SW 1271 (cell line): ENCODE measurements around the gene NCAM1.
"Not testable (repeated sequence)": the region's sequence is repeated elsewhere in the genome, so short reads cannot be mapped to it uniquely, and the experiment has no call there.

Experiments
- DNase-seq, 2 experiments: peaks; one replicate each; lab custom pipeline; 2025; lab: John Stamatoyannopoulos, UW

NCAM1 gene

DNA sequence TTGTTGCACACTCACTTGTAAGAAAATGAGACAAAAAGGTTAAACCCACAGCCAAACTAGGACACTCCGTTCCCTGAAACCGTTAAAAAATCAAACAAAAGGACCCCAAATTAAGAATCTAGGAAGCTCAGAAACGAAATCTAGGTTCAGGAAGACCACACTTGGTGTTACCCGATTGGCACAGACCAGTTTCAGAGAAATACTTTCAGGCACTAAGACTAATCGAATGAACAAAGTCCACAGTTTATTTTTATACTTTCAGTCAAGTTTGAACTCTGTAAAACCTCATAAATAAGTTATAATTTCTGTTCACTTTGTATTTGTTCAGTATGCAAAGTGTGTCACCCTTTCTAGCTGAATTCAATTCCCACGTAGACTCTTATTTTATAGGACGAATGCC, 314.4 kb downstream of the NCAM1 start:
- no peak for DNase-seq

DNA sequence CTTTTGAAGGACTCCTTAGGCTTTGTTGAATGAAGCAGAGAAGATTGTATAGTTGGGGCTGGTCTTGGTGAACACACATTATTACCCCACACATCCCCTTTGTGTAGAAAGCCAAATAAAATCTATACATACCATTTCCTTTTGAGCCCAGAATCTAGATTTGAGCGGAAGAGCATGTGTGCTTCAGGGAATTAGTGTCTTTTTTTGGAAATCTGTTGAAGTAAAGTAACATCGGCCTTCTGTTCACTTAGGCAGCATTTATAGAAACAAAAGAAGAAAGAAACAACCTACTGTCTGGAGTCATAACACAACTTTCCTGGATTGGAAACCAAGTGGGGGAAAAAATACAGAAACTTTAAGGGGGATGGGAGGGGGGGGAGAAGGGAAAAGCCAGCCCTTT, 315.2 kb downstream of the NCAM1 start:
- no peak for DNase-seq

DNA sequence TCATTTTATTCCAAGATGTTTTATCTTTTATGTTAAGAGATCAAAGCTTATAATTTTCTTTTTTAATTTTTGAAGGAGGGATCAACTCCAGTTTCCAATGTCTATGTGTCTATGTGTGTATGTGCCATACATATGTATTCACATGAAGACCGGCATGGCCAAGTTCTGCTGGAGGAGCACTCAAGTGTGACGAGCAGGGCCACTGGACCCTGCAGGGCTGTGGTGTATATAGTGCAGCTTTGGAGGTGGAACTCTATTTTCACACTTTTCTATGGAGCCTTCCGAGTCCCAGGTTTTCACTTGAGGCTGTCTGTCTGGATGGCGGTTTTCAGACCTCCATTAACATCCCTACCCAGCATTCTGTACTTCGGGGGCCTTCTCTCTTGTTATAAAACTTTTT, 316.7 kb downstream of the NCAM1 start:
- no peak for DNase-seq

DNA sequence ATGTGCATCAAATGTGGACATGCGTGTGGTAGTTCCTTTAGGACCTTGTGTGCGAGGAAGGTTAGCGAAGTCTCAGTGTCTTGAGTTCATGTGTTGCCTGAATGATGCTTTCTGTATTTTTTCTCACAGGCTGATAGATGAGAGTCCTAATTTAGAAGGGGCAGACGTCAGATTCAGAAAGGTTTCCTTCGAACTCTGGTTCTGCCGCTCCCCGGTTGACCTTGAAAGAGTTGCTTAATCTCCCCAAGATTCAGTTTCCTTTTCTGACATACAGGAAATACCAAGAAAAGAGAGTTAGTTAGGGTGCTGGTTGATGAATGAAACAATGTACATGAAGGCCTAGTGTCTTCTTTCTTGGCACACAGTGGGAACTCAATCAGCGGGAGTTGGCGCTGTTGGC, 317.3 kb downstream of the NCAM1 start:
- DNase-seq, result no peak

DNA sequence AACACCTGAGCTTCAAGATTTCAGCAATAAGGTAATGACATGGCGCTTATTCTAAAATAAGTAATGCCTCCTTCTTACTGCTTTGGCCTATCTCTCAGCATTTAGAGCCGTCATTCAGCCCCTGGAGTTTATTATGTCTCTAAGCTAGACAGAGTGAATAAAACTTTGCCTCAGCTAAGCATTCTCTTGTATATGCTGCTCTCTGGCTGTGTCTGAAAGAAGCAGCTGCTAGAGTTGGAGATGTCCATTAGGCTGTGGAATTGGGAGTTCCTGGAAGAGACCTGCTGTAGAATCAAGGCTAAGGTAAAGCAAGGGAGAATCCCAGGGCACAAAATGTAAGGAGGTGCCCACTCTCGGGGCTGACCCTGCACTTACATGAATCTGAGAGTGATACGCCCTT, 317.7 kb downstream of the NCAM1 start:
- DNase-seq, result no peak

DNA sequence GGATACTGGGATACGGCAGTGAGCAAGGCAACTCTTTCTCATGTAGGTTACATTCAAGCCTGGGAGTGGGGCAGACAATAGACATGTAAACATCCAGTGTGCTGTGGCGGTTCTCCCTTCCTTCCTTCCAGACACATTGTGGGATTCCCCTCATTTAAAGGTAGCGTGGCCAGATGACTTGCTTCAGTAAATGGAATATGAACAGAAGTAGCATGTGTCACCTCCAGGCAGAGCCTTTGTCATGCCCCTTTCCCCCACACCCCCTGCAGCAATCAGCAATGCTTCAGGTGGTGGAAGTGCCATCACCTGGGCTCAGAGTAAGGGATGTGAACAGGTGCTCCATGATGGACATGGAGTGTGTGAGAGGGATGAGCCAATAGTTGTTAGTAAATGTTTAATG, 318.4 kb downstream of the NCAM1 start:
- no peak for DNase-seq

DNA sequence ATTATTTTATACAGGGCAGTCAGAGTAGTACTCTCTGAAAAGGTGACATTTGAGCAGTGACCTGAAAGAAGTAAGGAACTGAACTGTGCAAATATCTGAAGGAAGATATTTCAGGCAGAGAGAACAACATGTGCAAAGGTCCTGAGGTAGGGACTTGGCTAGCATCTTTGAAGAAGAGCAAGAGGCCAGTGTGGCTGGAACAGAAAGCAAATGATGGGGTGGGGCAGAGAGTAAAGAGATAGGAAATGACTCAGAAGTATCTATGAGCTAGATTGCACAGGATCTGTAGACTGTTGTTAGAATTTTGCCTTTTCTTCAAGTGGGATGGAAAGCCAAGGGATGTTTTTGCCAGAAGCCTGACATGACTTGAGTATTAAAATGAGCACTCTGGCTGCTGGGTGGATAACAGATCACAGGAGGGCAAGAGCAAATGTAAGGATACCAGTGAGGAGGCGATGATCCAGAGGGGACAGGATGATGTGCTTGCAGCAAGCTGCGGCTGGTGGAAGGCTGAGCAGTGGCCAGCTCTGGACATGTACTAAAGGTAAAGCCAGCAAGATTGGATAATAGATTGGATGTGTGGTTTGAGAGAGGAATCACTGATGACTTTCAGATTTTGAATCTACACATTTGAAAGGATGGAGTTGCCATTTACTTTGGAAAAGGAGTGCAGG, 320.0 kb downstream of the NCAM1 start:
- no peak for DNase-seq

DNA sequence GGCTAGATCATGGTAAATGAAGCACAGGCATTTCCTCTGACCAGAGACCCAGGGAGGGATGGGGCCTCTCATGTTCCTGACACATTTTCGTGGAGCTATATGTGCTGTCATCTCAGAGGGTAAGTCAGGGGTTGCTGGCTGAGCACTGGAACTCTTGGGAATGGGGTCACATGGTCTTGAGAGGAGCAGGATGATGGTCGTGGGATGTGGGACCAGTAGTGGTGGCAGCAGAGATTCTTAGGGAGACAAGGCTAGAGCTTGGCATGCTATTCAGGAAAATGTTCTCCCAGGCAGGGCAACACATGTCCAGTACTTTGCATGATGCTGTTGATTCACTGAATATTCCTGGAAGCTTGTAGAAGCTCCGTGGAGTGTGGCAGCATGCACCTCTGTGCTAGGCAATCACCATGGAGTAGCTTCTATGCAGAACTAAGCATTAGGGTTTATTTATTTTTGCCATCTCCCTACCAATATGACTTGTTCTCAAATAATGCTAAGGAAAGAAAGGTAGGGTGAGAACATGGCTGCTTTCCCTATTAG, 321.7 kb downstream of the NCAM1 start:
- no peak for DNase-seq

DNA sequence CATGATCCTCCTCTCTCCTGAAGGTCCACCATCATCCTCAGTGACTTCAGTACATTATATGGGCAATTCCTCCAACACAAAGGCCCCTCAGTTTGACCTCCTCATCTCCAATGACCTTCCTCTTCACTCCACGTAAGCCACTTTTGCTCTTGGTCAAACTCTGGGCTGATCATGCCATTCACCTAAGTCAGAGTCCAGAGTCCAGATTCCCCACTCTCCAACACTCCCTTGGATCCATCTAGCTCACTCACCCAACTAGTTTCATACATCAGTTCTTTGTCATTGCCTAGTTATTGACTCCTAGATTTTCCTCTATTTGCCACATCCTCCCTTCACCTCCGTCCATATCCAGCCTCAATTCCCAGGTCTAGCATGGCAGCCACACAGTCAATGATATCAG, 322.7 kb downstream of the NCAM1 start:
- DNase-seq, result no peak

DNA sequence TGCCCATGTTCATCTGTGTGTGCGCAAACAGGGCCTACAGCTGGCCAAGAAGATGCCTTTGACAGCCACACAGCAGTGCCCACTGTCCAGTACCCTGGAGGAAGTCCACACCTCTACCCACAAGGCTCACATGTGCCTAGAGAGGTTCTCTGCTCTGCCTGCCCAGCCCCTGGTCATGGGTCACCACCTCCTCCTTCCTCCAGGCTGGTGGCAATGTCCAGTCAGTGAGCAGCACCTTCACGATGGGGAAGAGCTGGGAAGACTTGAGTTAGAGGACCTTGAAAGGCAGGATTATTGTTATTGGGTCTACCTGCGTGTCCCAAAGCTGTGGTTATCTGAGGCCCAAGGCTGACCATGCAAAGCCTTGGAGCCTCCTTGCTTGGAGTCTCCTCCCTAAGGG, 324.8 kb downstream of the NCAM1 start:
- DNase-seq, result no peak

DNA sequence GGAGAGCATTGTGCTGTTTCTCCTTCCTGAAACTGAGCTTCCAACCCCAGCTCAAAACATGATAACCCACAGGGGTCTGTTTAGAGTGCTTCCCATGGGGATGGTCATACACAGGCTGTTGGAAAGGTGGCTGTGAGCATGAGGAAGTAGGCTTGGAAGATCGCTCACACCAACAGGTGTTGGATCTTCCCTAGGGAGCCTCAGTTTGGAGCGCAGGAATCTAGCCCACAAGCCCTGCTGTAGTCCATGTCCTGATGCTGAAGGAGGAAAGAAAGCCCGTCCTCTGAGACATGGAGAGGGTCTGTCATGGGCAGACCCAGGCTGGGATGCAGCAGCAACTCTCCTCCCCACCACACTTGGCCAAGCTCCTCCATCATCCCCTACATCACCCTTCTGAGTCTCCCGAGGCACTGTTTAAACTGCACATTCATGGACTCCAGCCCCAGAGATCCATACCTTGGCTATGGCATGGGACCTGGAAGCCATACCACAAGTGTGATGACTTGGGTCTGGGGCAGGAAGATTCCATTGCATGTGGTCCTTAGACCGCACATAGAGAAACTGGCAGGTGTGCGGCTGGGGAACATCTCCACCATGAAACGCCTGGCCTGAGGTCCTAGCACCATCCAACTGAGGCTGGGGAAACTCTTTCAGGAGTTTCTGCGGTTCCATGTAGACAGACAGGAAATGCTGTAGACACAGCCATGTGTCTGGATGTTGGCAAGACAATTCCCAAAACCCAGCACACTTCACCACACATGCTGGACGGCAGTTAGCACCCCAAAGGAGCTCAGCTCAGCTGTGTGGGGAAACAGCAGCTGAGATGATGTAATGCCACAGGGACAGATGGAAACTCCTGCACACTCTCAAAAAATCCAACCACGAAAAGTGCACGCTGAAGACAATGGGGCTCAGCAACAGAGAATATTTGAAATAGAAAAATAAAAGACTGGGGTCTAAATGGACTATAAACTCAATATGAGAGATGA, 325.6 kb downstream of the NCAM1 start:
- no peak for DNase-seq

DNA sequence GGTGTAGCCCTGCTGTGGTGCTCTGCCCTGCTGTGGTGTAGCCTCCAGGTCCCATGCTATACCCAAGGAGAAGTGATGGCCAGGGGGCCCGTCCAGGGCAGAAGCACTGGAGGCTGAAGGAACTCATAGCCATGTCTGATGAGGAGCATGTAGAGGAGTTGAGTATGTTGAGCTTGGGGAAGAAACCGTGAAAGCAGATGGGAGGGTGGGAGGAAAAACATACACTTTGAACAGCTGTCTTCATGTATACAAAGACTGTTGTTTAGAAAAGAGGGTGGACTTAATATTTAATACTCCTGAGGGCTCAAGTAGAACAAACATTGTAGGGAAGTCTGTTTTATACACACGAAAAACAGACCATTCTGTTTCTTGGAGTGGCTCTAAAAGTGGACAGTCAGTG, 326.6 kb downstream of the NCAM1 start:
- no peak for DNase-seq

DNA sequence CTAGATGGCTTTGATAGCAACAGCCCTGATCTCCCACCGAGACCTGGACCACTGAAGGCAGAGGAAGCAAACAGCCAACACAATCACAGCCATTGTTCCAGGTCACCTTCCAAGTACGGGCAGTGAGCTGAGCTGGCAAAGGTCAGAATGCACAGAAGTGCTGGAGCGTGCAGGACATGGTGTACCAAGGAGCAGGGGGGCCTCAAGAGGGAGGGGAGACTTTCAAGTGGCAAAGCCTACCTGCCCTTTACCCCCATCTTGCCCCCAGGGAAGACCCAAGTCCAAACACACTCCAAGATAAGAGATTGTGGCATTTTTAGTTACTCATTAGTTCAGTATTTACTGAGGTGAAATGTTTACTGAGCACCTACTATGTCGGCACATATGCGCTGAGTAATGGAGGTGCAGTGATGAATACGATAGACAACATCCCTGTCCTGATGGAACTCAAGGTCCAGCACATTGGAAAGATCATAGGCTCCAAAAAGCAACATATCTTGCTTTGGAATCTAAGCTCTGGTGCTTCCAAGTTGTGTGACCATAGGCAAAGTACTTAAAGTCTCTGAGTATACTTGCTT, 327.2 kb downstream of the NCAM1 start:
- no peak for DNase-seq

DNA sequence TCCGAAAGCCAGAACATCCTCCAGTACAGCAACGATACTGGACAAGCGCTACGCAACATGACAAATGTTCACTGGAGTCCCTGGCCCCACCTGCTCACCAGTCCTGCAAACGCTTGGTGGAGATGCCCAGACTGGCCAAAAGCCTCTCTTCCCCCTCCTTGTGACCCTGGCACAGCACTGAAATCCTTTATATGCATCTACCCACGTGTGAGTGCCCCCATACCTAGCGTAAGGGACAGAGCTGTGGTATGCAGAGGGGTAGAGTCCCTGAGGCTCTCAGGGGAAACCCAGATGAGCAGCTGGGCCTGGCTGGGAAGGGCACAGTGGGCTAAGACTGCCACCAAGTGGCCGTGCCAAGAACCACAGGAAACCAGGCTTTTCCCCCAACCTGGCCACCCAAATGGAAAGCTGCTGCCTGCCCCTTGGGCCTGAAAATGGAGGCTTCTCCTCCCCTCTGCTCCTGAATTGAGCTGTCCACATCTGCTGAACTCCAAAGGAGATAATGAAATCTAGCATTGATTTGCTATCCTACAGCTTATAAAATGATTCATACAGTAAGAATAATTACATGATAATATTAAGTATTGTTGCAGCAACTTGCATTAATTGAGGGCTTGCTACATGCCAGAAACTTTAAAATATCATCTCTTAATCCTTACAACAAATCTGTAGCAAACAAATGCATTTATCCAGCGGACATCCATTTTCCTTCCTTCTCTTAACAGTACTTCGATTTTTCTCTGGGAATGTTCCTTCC, 328.4 kb downstream of the NCAM1 start:
- DNase-seq, result peak in 1 of 2 experiments; percentile 72

DNA sequence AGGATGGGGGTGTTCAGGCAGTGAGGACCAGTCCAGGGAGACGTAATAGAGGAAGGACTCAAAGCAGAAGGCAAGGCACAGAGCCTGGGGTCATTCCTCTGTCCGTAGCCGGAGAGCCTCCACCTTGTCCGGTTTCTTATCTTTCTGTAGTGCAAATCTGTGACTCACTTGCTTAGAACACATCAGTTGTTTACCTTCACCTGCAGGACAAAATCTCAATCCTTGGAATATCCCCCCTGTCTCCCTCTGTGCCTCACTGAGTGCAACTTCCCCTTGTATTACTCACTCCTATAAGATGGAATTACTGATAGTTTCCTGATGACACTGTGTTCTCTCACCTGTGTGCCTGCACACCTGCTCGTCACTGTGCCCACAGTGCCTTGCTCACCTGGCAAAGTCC, 332.7 kb downstream of the NCAM1 start:
- DNase-seq, result no peak

DNA sequence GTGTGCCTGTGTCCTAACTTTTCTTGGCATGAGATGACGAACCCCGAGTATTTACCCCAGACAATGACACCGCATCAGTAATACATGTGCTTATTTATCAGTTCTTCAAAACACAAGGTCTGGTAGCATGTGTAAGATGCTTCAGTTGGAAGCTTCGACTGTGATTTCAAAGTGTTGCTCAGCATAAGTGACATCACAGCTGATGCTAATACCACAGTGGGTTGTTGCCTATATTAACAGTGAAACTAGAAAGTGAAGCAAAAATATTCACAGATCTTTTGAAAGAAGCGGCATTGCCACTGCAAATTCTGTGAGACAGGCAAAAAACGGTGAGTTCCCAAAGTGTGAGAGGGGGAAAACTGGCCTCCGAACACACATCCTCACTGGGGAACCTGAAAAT, 334.8 kb downstream of the NCAM1 start:
- no peak for DNase-seq

DNA sequence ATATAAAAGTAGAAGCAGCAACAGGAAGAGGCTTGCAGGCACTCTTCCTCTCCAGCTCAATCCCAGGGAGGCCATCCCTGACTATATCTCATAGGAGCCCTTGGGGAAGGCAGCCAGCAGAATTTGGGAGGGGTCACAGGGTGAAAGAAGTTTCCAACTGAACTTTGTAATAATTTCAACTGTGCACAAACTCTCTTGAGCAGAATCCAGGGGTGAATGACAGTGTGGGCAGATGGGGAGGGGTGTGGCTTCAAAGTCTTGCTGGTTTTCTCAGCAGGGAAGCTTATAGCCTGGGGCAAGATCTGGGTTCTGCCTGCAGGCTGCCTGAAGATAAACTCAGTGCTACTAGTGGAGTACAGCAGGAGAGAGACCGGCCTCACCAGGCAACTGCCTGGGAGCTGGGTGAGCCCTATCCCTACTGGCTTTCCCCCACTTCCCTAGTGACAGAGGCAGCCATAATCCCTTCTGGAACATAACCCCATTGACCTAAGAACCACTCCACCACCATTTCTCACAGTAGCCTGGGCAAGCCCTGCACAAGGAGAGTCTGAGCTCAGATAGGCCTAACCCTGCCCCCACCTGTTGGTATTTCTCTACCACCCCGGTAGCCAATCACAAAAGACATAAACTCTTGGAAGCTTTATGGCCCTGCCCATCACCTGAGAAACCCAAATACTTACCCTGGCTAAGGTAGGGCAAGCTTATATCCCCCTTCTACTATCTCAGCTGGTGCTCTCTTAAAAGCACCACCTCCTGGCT, 335.4 kb downstream of the NCAM1 start:
- no peak for DNase-seq

DNA sequence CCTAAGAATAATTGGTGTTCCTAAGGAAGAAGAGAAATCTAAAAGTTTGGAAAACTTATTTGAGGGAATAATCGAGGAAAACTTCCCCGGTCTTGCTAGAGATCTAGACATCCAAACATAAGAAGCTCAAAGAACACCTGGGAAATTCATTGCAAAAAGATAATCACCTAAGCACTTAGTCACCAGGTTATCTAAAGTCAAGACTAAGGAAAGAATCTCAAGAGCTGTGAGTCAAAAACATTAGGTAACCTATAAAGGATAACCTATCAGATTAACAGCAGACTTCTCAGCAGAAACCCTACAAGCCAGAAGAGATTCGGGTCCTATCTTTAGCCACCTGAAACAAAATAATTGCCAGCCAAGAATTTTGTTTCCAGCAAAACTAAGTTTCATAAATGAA, 337.3 kb downstream of the NCAM1 start:
- DNase-seq, result not testable (repeated sequence)

DNA sequence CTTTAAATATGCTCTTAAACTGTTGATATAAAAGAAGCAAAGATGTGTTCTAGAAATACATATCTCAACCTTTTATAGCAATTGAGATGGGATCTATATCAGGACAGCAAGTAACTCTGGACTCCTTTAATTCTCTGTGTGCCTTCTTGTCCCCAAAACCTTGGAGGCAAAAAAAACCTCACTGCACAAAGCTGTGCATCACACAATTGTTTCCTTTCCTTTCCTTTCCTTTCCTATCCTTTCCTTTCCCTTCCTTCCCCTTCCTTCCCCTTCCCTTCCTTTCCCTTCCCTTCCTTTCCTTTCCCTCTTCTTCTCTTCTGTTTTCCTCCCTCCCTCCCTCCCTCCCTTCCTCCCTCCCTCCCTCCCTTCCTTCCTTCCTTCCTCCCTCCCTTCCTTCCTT, 343.7 kb downstream of the NCAM1 start:
- no peak for DNase-seq

DNA sequence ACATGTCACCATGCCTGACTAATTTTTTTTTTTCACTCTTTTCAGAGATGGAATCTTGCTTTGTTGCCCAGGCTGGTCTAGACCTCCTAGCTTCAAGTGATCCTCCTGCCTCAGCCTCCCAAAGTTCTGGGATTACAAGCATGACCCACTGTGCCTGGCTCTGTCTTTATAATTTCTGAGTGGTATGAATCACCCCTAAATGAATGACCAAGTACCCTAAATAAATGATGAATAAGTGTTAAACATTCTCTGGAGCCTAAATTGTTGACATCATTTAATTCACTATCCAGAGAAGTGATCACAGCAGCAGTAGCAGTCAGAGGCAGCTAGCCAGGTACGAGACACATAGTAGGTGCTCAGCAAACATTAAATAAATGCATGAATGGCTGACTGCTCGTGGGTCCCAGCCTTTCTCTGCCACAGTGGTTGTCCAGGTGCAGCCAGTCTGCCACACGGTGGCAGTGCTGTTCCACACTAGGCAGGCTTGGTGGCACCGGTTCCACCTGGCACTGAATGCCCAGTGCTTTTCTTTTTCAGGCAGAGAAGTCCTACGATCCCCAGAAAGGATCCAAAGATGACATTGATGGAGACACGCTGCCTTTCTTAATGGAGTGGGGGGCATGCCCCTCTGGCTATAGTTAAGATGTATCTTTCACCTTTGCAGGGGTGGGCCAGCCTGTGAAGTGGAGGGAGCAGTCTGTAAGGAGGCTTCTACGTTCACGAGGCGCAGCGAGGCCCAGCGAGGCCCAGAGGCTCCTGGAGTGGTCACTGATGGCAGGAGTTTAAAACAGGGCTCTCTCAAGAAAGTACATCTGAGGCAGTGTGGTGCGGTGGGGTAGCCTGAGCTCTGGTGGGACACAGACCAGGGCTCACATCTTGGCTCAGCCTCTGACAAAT, 344.5 kb downstream of the NCAM1 start:
- peak in 1 of 2 experiments; percentile 67 for DNase-seq
